C4-2B (cell line): ENCODE data around the gene NIPAL1.

Experiments used
- H3K27ac ChIP-seq: fragments of 450-650 bp; 2 replicates; pipeline ENCODE4 v1.5.1; 2017
- CTCF ChIP-seq: fragments of 450-650 bp; conservative IDR thresholded peaks from 2 replicates; pipeline ENCODE4 v1.5.1; 2017; ENCODE audit warnings: mild to moderate bottlenecking
- ZFX ChIP-seq: fragments of 450-650 bp; IDR thresholded peaks from 2 replicates; pipeline ENCODE4 v1.6.1; 2017

NIPAL1 gene

GRCh38 chr4:48044298-48044697 lies 27.7 kb downstream of the NIPAL1 start:
- TF ChIP-seq ZFX, result no peak
- no peak for TF ChIP-seq CTCF
- H3K27ac ChIP-seq, result no peak overlapping the region

- H3K27ac ChIP-seq, result no peak overlapping the region
- no peak for TF ChIP-seq CTCF
- no peak for TF ChIP-seq ZFX
These were observed 29.5 kb downstream of the NIPAL1 start for GRCh38 chr4:48046059-48046458.

GRCh38 chr4:48047421-48047844 lies 30.9 kb downstream of the NIPAL1 start:
- H3K27ac ChIP-seq, result peak overlapping the region; percentile 21; the same call in 1 of the 2 replicates
- no peak for TF ChIP-seq ZFX
- no peak for TF ChIP-seq CTCF

GRCh38 chr4:48047896-48048295 lies 31.3 kb downstream of the NIPAL1 start:
- TF ChIP-seq CTCF (no peak), ZFX (no peak)
- peak overlapping the region; percentile 21; the same call in 1 of the 2 replicates for H3K27ac ChIP-seq

GRCh38 chr4:48049483-48049882 lies 32.9 kb downstream of the NIPAL1 start:
- H3K27ac ChIP-seq, result no peak overlapping the region
- TF ChIP-seq ZFX, result no peak
- TF ChIP-seq CTCF, result no peak

- TF ChIP-seq ZFX (no peak), CTCF (no peak)
- H3K27ac ChIP-seq, result no peak overlapping the region
These were observed 34.5 kb downstream of the NIPAL1 start for GRCh38 chr4:48051078-48051477.

- TF ChIP-seq ZFX (no peak), CTCF (no peak)
- no peak overlapping the region for H3K27ac ChIP-seq
These were observed 42.3 kb downstream of the NIPAL1 start for GRCh38 chr4:48058617-48059530.
